ENCODE results near the gene KCND1.

Gene KCND1

GRCh38 chrX:48919947-48920717 lies 51.5 kb downstream of the KCND1 start:
- no peak for TF ChIP-seq CTCF (IDR thresholded peaks at IDR 0.05; ENCODE audit: low read length, missing control alignments)
- no peak for DNase-seq (ENCODE audit: low read depth)
- no peak overlapping the region for H3K4me3 ChIP-seq (replicated peaks; ENCODE audit: low read depth, low read length)

GRCh38 chrX:48919360-48919841 lies 52.2 kb downstream of the KCND1 start:
- no peak for TF ChIP-seq CTCF (IDR thresholded peaks at IDR 0.05; ENCODE audit: low read length, missing control alignments)
- DNase-seq (ENCODE audit: low read depth) = no peak
- peak overlapping the region; percentile 60 for H3K4me3 ChIP-seq (replicated peaks; ENCODE audit: low read depth, low read length)

GRCh38 chrX:48918643-48919340 lies 52.9 kb downstream of the KCND1 start, which contains the start of gene PIM2:
Gene PIM2 (minus strand): TSS chrX:48919024. CDS start chrX:48918834, 190 bp downstream.
- TF ChIP-seq CTCF (IDR thresholded peaks at IDR 0.05; ENCODE audit: low read length, missing control alignments) = no peak
- peak within 1 kb of the TSS; percentile 60 for H3K4me3 ChIP-seq (replicated peaks; ENCODE audit: low read depth, low read length)
- peak; percentile 86 for DNase-seq (ENCODE audit: low read depth)

GRCh38 chrX:48918301-48918642 lies 53.4 kb downstream of the KCND1 start:
- no peak for DNase-seq (ENCODE audit: low read depth)
- H3K4me3 ChIP-seq (replicated peaks; ENCODE audit: low read depth, low read length) = peak overlapping the region; percentile 60
- no peak for TF ChIP-seq CTCF (IDR thresholded peaks at IDR 0.05; ENCODE audit: low read length, missing control alignments)

GRCh38 chrX:48917139-48918001 lies 54.3 kb downstream of the KCND1 start:
- peak overlapping the region; percentile 60 for H3K4me3 ChIP-seq (replicated peaks; ENCODE audit: low read depth, low read length)
- TF ChIP-seq CTCF (IDR thresholded peaks at IDR 0.05; ENCODE audit: low read length, missing control alignments) = peak; percentile 82
- peak; percentile 90 for DNase-seq (ENCODE audit: low read depth)

- no peak for DNase-seq (ENCODE audit: low read depth)
- TF ChIP-seq CTCF (IDR thresholded peaks at IDR 0.05; ENCODE audit: low read length, missing control alignments) = no peak
Measured at GRCh38 chrX:48914593-48915493, 56.8 kb downstream of the KCND1 start.

More at GRCh38 chrX:48914593-48915493, 56.8 kb downstream of the KCND1 start:
- no peak overlapping the region for H3K4me3 ChIP-seq (replicated peaks; ENCODE audit: low read depth, low read length)
